K562 (cell line): ENCODE measurements around the gene SLC12A4. TPM values are rescaled to one million over a fixed set of nuclear protein-coding genes. Genes with fewer than 3 reads are reported as not detected.

Experiments
- ATF7 ChIP-seq: fragments of 450-650 bp; IDR thresholded peaks from 2 replicates; pipeline ENCODE4 v1.7.1; 2014; ENCODE audit warnings: mild to moderate bottlenecking, moderate library complexity
- CBX1 ChIP-seq: sonication (generic); IDR thresholded peaks from 2 replicates; pipeline ENCODE4 v1.6.1; 2016; ENCODE audit warnings: antibody characterized with exemption, low read depth, mild to moderate bottlenecking
- DLX4 ChIP-seq: fragments of 250-450 bp; sonication (Bioruptor Pico); IDR thresholded peaks from 2 replicates; pipeline ENCODE4 v1.6.1; 2021; ENCODE audit warnings: mild to moderate bottlenecking
- HDAC1 ChIP-seq, 2 experiments: fragments of 450-650 bp; IDR thresholded peaks; 2 replicates each; pipeline ENCODE4 v1.6.1; 2016 to 2017; ENCODE audit warnings: inconsistent platforms in 1 of 2, mild to moderate bottlenecking in 1 of 2, moderate library complexity in 1 of 2
- KAT8 ChIP-seq: fragments of 450-650 bp; IDR thresholded peaks from 2 replicates; pipeline ENCODE4 v1.6.1; 2016; ENCODE audit warnings: low read depth, mild to moderate bottlenecking
- MXD1 ChIP-seq: fragments of 250-450 bp; sonication (Bioruptor Pico); IDR thresholded peaks from 2 replicates; pipeline ENCODE4 v1.8.0; 2021; ENCODE audit warnings: borderline replicate concordance, mild to moderate bottlenecking, moderate library complexity; ENCODE audit not compliant: poor library complexity, severe bottlenecking
- NELFE ChIP-seq: IDR thresholded peaks from 2 replicates; pipeline ENCODE4 v1.6.1; 2011; ENCODE audit warnings: mild to moderate bottlenecking; ENCODE audit not compliant: insufficient read depth, insufficient read length
- NONO ChIP-seq, 2 experiments: fragments of 200-400 bp in 1 of 2; fragments of 450-650 bp in 1 of 2; formaldehyde crosslinking in 1 of 2; IDR thresholded peaks; 2 replicates each; pipeline ENCODE4 v1.6.1; 2017; ENCODE audit warnings: low read depth in 2 of 2, mild to moderate bottlenecking in 2 of 2, moderate library complexity in 2 of 2, low read length in 1 of 2
- NR1H2 ChIP-seq: sonication (generic); formaldehyde crosslinking; IDR thresholded peaks from 2 replicates; pipeline ENCODE4 v1.4.0; 2020; ENCODE audit warnings: mild to moderate bottlenecking, missing genetic modification reagents
- PBX2 ChIP-seq, 2 experiments: IDR thresholded peaks in 1 of 2; conservative IDR thresholded peaks in 1 of 2; 2 replicates each; pipeline ENCODE4 v1.6.1; 2016; ENCODE audit warnings: low read depth in 2 of 2, mild to moderate bottlenecking in 1 of 2, missing compliant biosample characterization in 1 of 2, missing genetic modification characterization in 1 of 2, moderate library complexity in 1 of 2
- PHF20 ChIP-seq: fragments of 450-650 bp; IDR thresholded peaks from 2 replicates; pipeline ENCODE4 v1.6.1; 2018; ENCODE audit not compliant: partially characterized antibody
- SAFB ChIP-seq: fragments of 200-400 bp; formaldehyde crosslinking; IDR thresholded peaks from 2 replicates; pipeline ENCODE4 v1.6.1; 2017; ENCODE audit warnings: low read depth, low read length, borderline replicate concordance
- TBP ChIP-seq: optimal IDR thresholded peaks from 2 replicates; pipeline ENCODE3; 2011; ENCODE audit warnings: low read depth, low read length, improper control_type of control experiment
- ZBTB2 ChIP-seq: fragments of 450-650 bp; IDR thresholded peaks from 2 replicates; pipeline ENCODE4 v1.6.1; 2016; ENCODE audit warnings: antibody characterized with exemption
- ZNF592 ChIP-seq: fragments of 450-650 bp; IDR thresholded peaks from 2 replicates; pipeline ENCODE4 v1.6.1; 2017; ENCODE audit warnings: antibody characterized with exemption, mild to moderate bottlenecking
- polyA plus RNA-seq, 8 experiments: library from polyadenylated mRNA; depleted of rRNA in 4 of 8; stranded (reverse) in 5 of 8; unstranded in 3 of 8; fragments of >200 nt; fragmentation: Nextera tagmentation in 2 of 8; fragmentation: Illumina TruSeq in 1 of 8; extraction: Ambion mirVana in 2 of 8; extraction: Trizol in 1 of 8; gene quantifications; 2 replicates each; pipeline versions ENCODE4 v1.2.1 to v1.2.3, GENCODE V29; 2011 to 2014; ENCODE audit warnings: inconsistent platforms in 1 of 8, missing spikeins in 1 of 8
- total RNA-seq, 7 experiments: library from RNA; depleted of rRNA in 6 of 7; stranded (reverse); fragments of >200 nt in 6 of 7; fragmentation: Illumina TruSeq in 2 of 7; extraction: Trizol in 2 of 7; gene quantifications; 2 replicates each; pipeline versions ENCODE4 v1.2.1 to v1.2.3, GENCODE V29; 2011 to 2021; ENCODE audit warnings: low replicate concordance in 1 of 7

Gene SLC12A4
- total and polyA plus RNA-seq, 9 of the 15 experiments (the other 6 are each of a cell fraction or from before 2014, with no cell fraction given), result 0.75 to 43.5 (median 15.0) TPM

GRCh38 chr16:67935402-67936123 lies 32.9 kb downstream of the SLC12A4 start (continued):
- TF ChIP-seq ZBTB2 (peak; percentile 51; the same call in 1 of the 2 replicates), MXD1 (CRISPR knock-in tag) (peak; percentile 86), SAFB (peak; percentile 73; the same call in 1 of the 2 replicates), NR1H2 (peak; percentile 96), KAT8 (no peak), PBX2 (CRISPR knock-in tag; IDR thresholded peaks at IDR 0.05; ENCODE audit: low read depth) (peak; percentile 60), PBX2 (tag; conservative IDR thresholded peaks at IDR 0.05; ENCODE audit: low read depth) (peak; percentile 91), CBX1 (peak; percentile 56; the same call in 1 of the 2 replicates), DLX4 (no peak), TBP (peak; percentile 77), HDAC1 (IDR thresholded peaks at IDR 0.05) (peak in 1 of 2 experiments; percentile 97; a peak in 2 of 4 replicates), NONO (IDR thresholded peaks at IDR 0.05; ENCODE audit: low read depth in 2 of 2, low read length in 1 of 2) (0 out of 4 replicates have a peak, but pooled peaks of 1 of the 2 experiments have one; percentile 38), NELFE (no peak), PHF20 (peak; percentile 25), ATF7 (peak; percentile 75), ZNF592 (peak; percentile 57; the same call in 1 of the 2 replicates)
